GM12865 (cell line): Measurements from ENCODE around the gene IL1RN.

Source experiments
- DNase-seq: peaks from one replicate; pipeline ENCODE4 v3.0.0; 2010; ENCODE audit warnings: low read depth
- H3K4me3 ChIP-seq: 2 replicates; pipeline ENCODE4 v1.5.1; 2011; ENCODE audit warnings: mild to moderate bottlenecking, low read depth, low read length, control low read depth
- CTCF ChIP-seq: IDR thresholded peaks from 2 replicates; pipeline ENCODE4 v1.5.1; 2011; ENCODE audit warnings: low read length, control low read depth, low read depth, inconsistent platforms; ENCODE audit not compliant: insufficient read depth; ENCODE audit errors: missing control alignments

Gene IL1RN

GRCh38 chr2:113180131-113180946 lies 52.9 kb downstream of the IL1RN start:
- no peak overlapping the region for H3K4me3 ChIP-seq
- no peak for TF ChIP-seq CTCF
- DNase-seq, result no peak

DNA sequence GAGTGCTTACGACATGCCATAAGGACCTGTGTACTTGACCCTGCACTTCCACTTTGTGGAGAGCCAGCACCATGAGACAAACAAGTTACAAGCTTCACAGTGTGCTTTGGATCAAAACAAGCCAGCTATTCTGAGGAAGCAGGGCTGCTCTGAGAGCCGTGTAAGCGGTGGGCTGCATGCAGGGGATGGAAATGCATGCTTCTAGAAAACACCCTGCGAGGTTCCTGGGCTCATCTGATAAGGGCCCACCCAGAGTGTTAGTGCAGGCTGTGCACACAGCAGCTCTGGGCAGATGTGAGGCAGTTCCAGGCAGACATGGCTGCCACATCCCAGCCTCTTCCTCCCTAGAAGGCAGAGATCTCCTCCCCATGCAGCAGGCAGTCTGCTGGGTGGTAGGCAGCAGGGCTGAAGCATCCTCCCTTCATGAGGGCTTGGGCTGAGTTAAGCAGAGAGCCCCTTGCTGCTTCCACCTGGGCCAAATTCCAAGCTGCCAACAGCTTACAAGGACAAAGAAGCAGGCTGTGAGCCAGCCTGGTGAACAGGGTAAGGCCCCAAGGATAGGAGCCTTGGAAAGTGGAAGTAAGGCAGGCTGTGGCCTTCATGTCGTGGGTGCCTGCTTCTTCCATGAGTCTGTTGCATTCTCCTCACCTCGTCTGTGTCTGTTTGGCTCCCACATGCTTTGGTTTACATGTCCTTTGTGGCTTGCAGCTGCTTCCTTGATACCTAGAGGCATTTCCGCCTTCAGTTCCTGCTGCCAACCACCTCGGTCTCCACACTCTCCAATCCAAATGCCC lies 54.1 kb downstream of the IL1RN start:
- no peak for DNase-seq
- TF ChIP-seq CTCF, result no peak
- no peak overlapping the region for H3K4me3 ChIP-seq

DNA sequence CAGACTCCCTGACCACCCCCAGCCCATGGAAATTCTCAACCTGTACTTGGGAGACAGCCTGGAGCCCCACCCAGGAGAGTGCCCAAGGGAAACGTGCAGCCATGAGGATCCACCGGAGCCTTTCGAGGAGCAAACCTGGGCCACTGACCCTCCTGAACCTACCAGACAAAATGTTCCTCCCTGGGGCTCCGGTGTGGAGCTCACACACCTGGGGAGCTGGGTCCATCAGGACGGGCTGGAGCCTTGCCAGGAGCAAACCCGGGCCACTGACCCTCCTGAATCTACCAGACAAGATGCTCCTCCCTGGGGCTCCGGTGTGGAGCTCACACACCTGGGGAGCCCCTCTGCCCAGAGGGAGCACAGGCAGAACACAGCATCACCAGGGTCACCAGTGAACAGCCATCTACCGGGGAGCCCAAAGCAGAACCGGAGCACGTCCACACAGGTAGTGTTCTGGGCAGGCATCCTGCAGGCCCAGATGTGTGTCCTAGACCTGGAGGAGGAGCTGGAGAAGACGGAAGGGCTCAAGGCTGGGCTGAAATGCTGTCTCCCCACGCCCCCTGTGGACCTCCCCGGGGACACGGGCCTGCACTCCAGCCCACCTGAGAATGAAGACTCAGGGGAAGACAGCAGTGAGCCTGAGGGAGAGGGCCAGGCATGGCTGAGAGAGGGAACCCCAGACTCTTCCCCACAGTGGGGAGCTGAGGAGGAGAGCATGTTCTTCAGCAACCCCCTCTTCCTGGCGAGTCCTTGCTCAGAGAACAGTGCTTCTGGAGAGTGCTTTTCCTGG lies 55.3 kb downstream of the IL1RN start:
- H3K4me3 ChIP-seq, result no peak overlapping the region
- no peak for TF ChIP-seq CTCF
- no peak for DNase-seq

- no peak for TF ChIP-seq CTCF
- H3K4me3 ChIP-seq, result no peak overlapping the region
- DNase-seq, result no peak
Measured at GRCh38 chr2:113183264-113183663, 55.9 kb downstream of the IL1RN start.
